IPS-18a (cell line): ENCODE results near the gene PRKAA1.
"Not testable (repeated sequence)": the region's sequence is repeated elsewhere in the genome, so short reads cannot be mapped to it uniquely, and the experiment has no call there.

Source experiments
- H3K27ac ChIP-seq: one replicate; pipeline ENCODE4 v1.5.1; 2013; ENCODE audit warnings: low read length
- H3K27me3 ChIP-seq: one replicate; pipeline ENCODE4 v1.6.1; 2013; ENCODE audit warnings: mild to moderate bottlenecking, low read length; ENCODE audit not compliant: control insufficient read depth, insufficient read depth
- H3K36me3 ChIP-seq: one replicate; pipeline ENCODE4 v1.6.1; 2013; ENCODE audit warnings: low read depth, low read length; ENCODE audit not compliant: control insufficient read depth
- H3K4me1 ChIP-seq: one replicate; pipeline ENCODE4 v1.6.1; 2013; ENCODE audit warnings: low read depth, low read length; ENCODE audit not compliant: control insufficient read depth
- H3K4me3 ChIP-seq: one replicate; pipeline ENCODE4 v1.5.1; 2013; ENCODE audit warnings: low read length
- H3K9ac ChIP-seq: one replicate; pipeline ENCODE4 v1.6.1; 2013; ENCODE audit warnings: mild to moderate bottlenecking, low read length, moderate library complexity
- H3K9me3 ChIP-seq: one replicate; pipeline ENCODE4 v1.6.1; 2013; ENCODE audit warnings: low read depth, low read length; ENCODE audit not compliant: control insufficient read depth

The PRKAA1 gene

GRCh38 chr5:40714001-40714400, 84.2 kb downstream of the PRKAA1 start:
- H3K9ac ChIP-seq: no peak overlapping the region
- no peaks in the 10 kb centered on the region for H3K4me1 ChIP-seq
- H3K36me3 ChIP-seq: no peaks in the 10 kb centered on the region
- no peak overlapping the region for H3K27ac ChIP-seq
- no peaks in the 10 kb centered on the region for H3K27me3 ChIP-seq
- H3K9me3 ChIP-seq: no peaks in the 10 kb centered on the region
- H3K4me3 ChIP-seq: no peak overlapping the region

DNA sequence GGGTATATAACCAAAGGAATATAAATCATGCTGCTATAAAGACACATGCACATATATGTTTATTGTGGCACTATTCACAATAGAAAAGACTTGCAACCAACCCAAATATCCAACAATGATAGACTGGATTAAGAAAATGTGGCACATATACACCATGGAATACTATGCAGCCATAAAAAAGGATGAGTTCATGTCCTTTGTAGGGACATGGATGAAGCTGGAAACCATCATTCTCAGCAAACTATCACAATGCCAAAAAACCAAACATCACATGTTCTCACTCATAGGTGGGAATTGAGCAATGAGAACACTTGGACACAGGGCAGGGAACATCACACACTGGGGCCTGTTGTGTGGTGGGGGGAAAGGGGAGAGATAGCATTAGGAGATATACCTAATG, 87.6 kb downstream of the PRKAA1 start:
- H3K27me3 ChIP-seq, H3K4me3 ChIP-seq, H3K27ac ChIP-seq, H3K9ac ChIP-seq, H3K4me1 ChIP-seq, H3K36me3 ChIP-seq, H3K9me3 ChIP-seq: not testable (repeated sequence)
